ENCODE measurements around the gene ARIH2. TPM values are rescaled to one million over a fixed set of nuclear protein-coding genes. Genes with fewer than 3 reads are reported as not detected.

Gene ARIH2
- total and polyA plus RNA-seq, 2 of the 8 experiments (the other 6 are each of a cell fraction or from before 2014, with no cell fraction given): 72.9 to 136 TPM

DNA sequence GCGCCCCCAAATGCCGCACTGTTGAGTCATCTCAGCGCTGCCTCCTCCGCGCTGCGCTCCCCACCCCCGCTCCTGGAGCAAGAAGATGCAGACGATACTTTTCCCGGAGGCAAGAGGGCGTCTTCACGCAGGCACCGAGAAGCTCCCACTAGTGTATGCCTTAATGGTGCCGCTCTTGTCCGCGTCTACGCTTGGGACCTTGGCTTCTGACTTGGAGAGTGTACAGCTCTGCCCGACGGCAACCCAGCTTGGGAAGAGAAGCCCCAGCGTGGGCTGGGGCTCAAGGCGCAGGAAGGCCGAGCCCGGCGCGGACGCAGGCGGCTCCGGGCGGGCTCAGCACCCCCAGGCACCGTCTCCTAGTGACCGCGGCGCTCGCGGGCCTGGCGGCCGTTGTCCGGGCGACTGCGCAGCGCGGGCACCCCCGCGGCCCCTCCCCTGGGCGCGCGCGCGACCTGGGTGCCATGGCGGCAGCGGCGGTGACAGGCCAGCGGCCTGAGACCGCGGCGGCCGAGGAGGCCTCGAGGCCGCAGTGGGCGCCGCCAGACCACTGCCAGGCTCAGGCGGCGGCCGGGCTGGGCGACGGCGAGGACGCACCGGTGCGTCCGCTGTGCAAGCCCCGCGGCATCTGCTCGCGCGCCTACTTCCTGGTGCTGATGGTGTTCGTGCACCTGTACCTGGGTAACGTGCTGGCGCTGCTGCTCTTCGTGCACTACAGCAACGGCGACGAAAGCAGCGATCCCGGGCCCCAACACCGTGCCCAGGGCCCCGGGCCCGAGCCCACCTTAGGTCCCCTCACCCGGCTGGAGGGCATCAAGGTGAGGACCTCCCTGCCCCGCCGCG lies 71.4 kb downstream of the ARIH2 start, which contains the start of gene P4HTM:
P4HTM (plus strand) TSS at position 446 of the 840 bp plus-strand sequence; CDS start at position 462, 16 bp downstream.
- Histone ChIP-seq H4K20me1 (replicated peaks in 1 of 2; ENCODE audit: control insufficient read depth in 1 of 2, insufficient read depth in 2 of 2, low read length in 2 of 2) (peaks cover 3 to 4% of the 10 kb centered on the region in 2 experiments), H3K79me1 (ENCODE audit: low read depth, low read length) (no peaks in the 10 kb centered on the region; the same call in 1 of the 2 replicates), H3K4me1 (replicated peaks in 1 of 4; ENCODE audit: control insufficient read depth in 3 of 4, insufficient read depth in 4 of 4, low read length in 3 of 4) (peaks cover 7 to 17% (median 10%) of the 10 kb centered on the region in 4 experiments; a peak in 5 of 7 replicates), H2BK120ac (replicated peaks; ENCODE audit: low read depth, low read length) (peak within 1 kb of the TSS; percentile 62), H3K79me2 (ENCODE audit: control insufficient read depth in 1 of 2, insufficient read depth in 2 of 2, low read length in 2 of 2) (peaks cover 0 to 21% of the 10 kb centered on the region in 2 experiments; a peak in 2 of 4 replicates), H2AFZ (ENCODE audit: low read length) (peak within 1 kb of the TSS; percentile 36; the same call in 1 of the 2 replicates), H3K27me3 (replicated peaks in 1 of 4; ENCODE audit: control insufficient read depth in 3 of 4, extremely low read depth in 1 of 4, insufficient read depth in 3 of 4, low read length in 3 of 4) (no peaks in the 10 kb centered on the region), H3K4me3 (ENCODE audit: extremely low read depth in 1 of 4, insufficient read depth in 2 of 4, low read depth in 3 of 4, low read length in 4 of 4) (peak within 1 kb of the TSS; percentile 66 to 83 (median 76)), H3K9ac (replicated peaks in 1 of 4; ENCODE audit: extremely low read depth in 1 of 4, low read depth in 3 of 4, low read length in 3 of 4) (peak within 1 kb of the TSS; percentile 78 to 89 (median 84)), H2BK5ac (ENCODE audit: low read depth, low read length) (peak within 1 kb of the TSS; percentile 89), H3K56ac (replicated peaks; ENCODE audit: insufficient read length, low read depth, low read length) (peak within 1 kb of the TSS; percentile 86), H3K9me3 (ENCODE audit: insufficient read depth in 2 of 2, low read depth in 1 of 2, low read length in 1 of 2) (no peaks in the 10 kb centered on the region), H2BK15ac (ENCODE audit: low read length) (no peak within 1 kb of the TSS), H3K23me2 (ENCODE audit: low read depth, low read length) (peaks cover 20% of the 10 kb centered on the region), H3K4ac (replicated peaks; ENCODE audit: insufficient read length, low read depth, low read length) (peak within 1 kb of the TSS; percentile 94), H3K14ac (ENCODE audit: insufficient read length) (no peak within 1 kb of the TSS), H2BK12ac (ENCODE audit: low read depth, low read length) (peak within 1 kb of the TSS; percentile 80), H2BK20ac (ENCODE audit: low read length) (0 out of 2 replicates have a peak within 1 kb of the TSS, but pooled peaks have one; percentile 48), H3K18ac (ENCODE audit: extremely low read depth, low read length) (peak within 1 kb of the TSS; percentile 97), H3K23ac (ENCODE audit: insufficient read length) (no peak within 1 kb of the TSS), H4K91ac (replicated peaks; ENCODE audit: insufficient read length, low read length) (peak within 1 kb of the TSS; percentile 96), H4K8ac (ENCODE audit: extremely low read depth, insufficient read depth, low read length) (peak within 1 kb of the TSS; percentile 85), H4K5ac (ENCODE audit: insufficient read length, low read depth, low read length) (peak within 1 kb of the TSS; percentile 97), H3K36me3 (ENCODE audit: control insufficient read depth in 2 of 4, insufficient read depth in 4 of 4, low read length in 3 of 4) (peaks cover 0 to 5% (median 1%) of the 10 kb centered on the region in 4 experiments; a peak in 5 of 8 replicates), H3K27ac (ENCODE audit: low read depth, low read length) (peak within 1 kb of the TSS; percentile 87), H2AK5ac (ENCODE audit: low read depth, low read length) (peak within 1 kb of the TSS; percentile 33; the same call in 1 of the 2 replicates), H3K4me2 (ENCODE audit: insufficient read depth in 1 of 2, low read depth in 2 of 2, low read length in 2 of 2) (peak within 1 kb of the TSS; percentile 84 to 94)
- ChIA-PET POLR2A (ENCODE audit: partially characterized antibody) (interaction anchor here (0.9 to 38.8 kb wide), 13 partner anchors 10 to 452 kb away, joined by 3 to 1518 read pairs (median 5); partner anchors contain the start of genes CELSR3, DALRD3, IMPDH2 and NDUFAF3), CTCF (ENCODE audit: partially characterized antibody) (interaction anchor here (1.1 to 19.9 kb wide), 5 partner anchors 7 to 103 kb away, joined by 4 to 467 read pairs (median 22); partner anchors contain the start of genes DALRD3, NDUFAF3 and WDR6)
- FAIRE-seq: no peak
- DNase-seq (ENCODE audit: low read depth in 1 of 2, low spot score in 2 of 2): peak; percentile 63 to 84
- 2% methylated on average over 72 of the region's 91 CpGs; no CpG with 5 or more reads in 1 of the 2 experiments for WGBS, 2 experiments (ENCODE audit: extremely low coverage in 1 of 2, insufficient coverage in 1 of 2, insufficient read length in 1 of 2, insufficient replicate concordance in 2 of 2, low coverage in 1 of 2, low lambda C conversion rate in 2 of 2, missing lambda C conversion rate in 1 of 2)
- TF ChIP-seq RBBP5 (IDR thresholded peaks at IDR 0.05; ENCODE audit: borderline replicate concordance, low read depth, low read length): no peak
- no peak for TF ChIP-seq SIRT6 (IDR thresholded peaks at IDR 0.05; ENCODE audit: low read length)
- no peak for TF ChIP-seq FOSL1 (IDR thresholded peaks at IDR 0.05; ENCODE audit: insufficient read depth, low read depth, low read length)
- TF ChIP-seq RXRA (IDR thresholded peaks at IDR 0.05; ENCODE audit: insufficient read depth, low read depth, low read length): no peak
- TF ChIP-seq TAF1 (IDR thresholded peaks at IDR 0.05; ENCODE audit: low read depth, low read length): peak; percentile 88
- TF ChIP-seq SIX5 (IDR thresholded peaks at IDR 0.05; ENCODE audit: low read depth, low read length): no peak
- no peak; the same call in 1 of the 2 replicates for TF ChIP-seq TBP (IDR thresholded peaks at IDR 0.05; ENCODE audit: low read depth, low read length)
- no peak for TF ChIP-seq GABPA (IDR thresholded peaks at IDR 0.05; ENCODE audit: borderline replicate concordance, insufficient read depth, low read length)
- TF ChIP-seq CBX5 (IDR thresholded peaks at IDR 0.05; ENCODE audit: low read depth, low read length): no peak
- peak; percentile 86 for TF ChIP-seq KDM4A (IDR thresholded peaks at IDR 0.05; ENCODE audit: low read depth, low read length, severe bottlenecking)
- no peak for TF ChIP-seq HDAC6 (IDR thresholded peaks at IDR 0.05; ENCODE audit: low read depth, low read length)

Data from H1 (cell line).